Neural progenitor cell (in vitro differentiated cells): ENCODE data around the gene ABHD4.

Experiments used
- EZH2 ChIP-seq: fragments of 200-600 bp; sonication (generic); IDR thresholded peaks from 2 replicates; pipeline ENCODE4 v1.6.1; 2017; ENCODE audit warnings: antibody characterized with exemption, mild to moderate bottlenecking, moderate library complexity
- TF ChIP-seq, protein P1 (sequence below): fragments of 200-600 bp; sonication (generic); IDR thresholded peaks from 2 replicates; pipeline ENCODE4 v1.5.1; 2017; ENCODE audit warnings: antibody characterized with exemption, mild to moderate bottlenecking

- TF ChIP-seq EZH2 = no peak
- TF ChIP-seq, protein P1, sequence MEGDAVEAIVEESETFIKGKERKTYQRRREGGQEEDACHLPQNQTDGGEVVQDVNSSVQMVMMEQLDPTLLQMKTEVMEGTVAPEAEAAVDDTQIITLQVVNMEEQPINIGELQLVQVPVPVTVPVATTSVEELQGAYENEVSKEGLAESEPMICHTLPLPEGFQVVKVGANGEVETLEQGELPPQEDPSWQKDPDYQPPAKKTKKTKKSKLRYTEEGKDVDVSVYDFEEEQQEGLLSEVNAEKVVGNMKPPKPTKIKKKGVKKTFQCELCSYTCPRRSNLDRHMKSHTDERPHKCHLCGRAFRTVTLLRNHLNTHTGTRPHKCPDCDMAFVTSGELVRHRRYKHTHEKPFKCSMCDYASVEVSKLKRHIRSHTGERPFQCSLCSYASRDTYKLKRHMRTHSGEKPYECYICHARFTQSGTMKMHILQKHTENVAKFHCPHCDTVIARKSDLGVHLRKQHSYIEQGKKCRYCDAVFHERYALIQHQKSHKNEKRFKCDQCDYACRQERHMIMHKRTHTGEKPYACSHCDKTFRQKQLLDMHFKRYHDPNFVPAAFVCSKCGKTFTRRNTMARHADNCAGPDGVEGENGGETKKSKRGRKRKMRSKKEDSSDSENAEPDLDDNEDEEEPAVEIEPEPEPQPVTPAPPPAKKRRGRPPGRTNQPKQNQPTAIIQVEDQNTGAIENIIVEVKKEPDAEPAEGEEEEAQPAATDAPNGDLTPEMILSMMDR = no peak
Observed at GRCh38 chr14:22555384-22556011, 42.6 kb upstream of the ABHD4 start.
